HepG2 (cell line): Measurements from ENCODE around the gene APEX1. TPM values are rescaled to one million over a fixed set of nuclear protein-coding genes. Genes with fewer than 3 reads are reported as not detected.

Experiments
- ATAC-seq: fragments of 200-7000 bp; cut with Tn5 transposase; 3 replicates; pipeline ENCODE4 v1.9.1; 2020; ENCODE audit warnings: mild to moderate bottlenecking, moderate library complexity
- BruUV-seq: library from RNA; stranded (reverse); fragments of 400-500 nt; replicated peaks from 2 replicates; lab custom pipeline; 2021; lab: Mats Ljungman, UMichigan
- CTCF ChIA-PET: fragments of 300-600 bp; formaldehyde crosslinking; extraction: SDS; loops from one replicate; lab custom pipeline; 2021; ENCODE audit warnings: low total read pairs, inconsistent platforms, low intra/inter-chr PET ratio; lab: Yijun Ruan, JAX
- POLR2A ChIA-PET: fragments of 350-600 bp; sonication (Branson Sonifier 250); formaldehyde crosslinking; loops from one replicate; lab custom pipeline; 2020; ENCODE audit warnings: antibody characterized with exemption, inconsistent platforms; lab: Yijun Ruan, JAX
- DNase-seq: peaks from one replicate; pipeline ENCODE4 v3.0.0-alpha.2; 2015; ENCODE audit warnings: low spot score
- FAIRE-seq: peaks from 3 replicates; lab custom pipeline; 2011; peaks lifted over from hg19 to GRCh38; lab: Jason Lieb, UNC
- H2AFZ ChIP-seq: one replicate; pipeline ENCODE4 v1.6.1; 2011; ENCODE audit warnings: low read length, inconsistent platforms
- H3K27ac ChIP-seq: fragments of 300-600 bp; 3 replicates; pipeline ENCODE4 v1.8.0; 2011; ENCODE audit warnings: mixed run types, mild to moderate bottlenecking, mixed read lengths, low read length, inconsistent platforms; ENCODE audit not compliant: insufficient read depth; ENCODE audit errors: extremely low read length
- H3K27me3 ChIP-seq, 2 experiments: fragments of 200-600 bp in 1 of 2; 2 replicates in 1 of 2; 3 replicates in 1 of 2; pipeline versions ENCODE4 v1.6.0 to v1.8.0; 2011; ENCODE audit warnings: low read length in 2 of 2, mild to moderate bottlenecking in 2 of 2, moderate library complexity in 2 of 2, inconsistent platforms in 1 of 2; ENCODE audit not compliant: insufficient read depth in 2 of 2, control insufficient read depth in 1 of 2
- H3K36me3 ChIP-seq, 2 experiments: fragments of 200-600 bp in 1 of 2; replicated peaks in 1 of 2; 2 replicates in 1 of 2; 3 replicates in 1 of 2; pipeline versions ENCODE4 v1.5.1 to v1.8.0; 2011; ENCODE audit warnings: low read length in 2 of 2, inconsistent platforms in 1 of 2; ENCODE audit not compliant: insufficient read depth in 2 of 2, control insufficient read depth in 1 of 2
- H3K4me1 ChIP-seq: 2 replicates; pipeline ENCODE4 v1.5.1; 2012; ENCODE audit warnings: low read length, inconsistent platforms; ENCODE audit not compliant: insufficient read depth
- H3K4me2 ChIP-seq: 2 replicates; pipeline ENCODE4 v1.6.0; 2011; ENCODE audit warnings: low read depth, low read length, inconsistent platforms
- H3K4me3 ChIP-seq, 3 experiments: fragments of 200-600 bp in 1 of 3; sonication (generic), shearing (Covaris generic) in 1 of 3; replicated peaks in 1 of 3; 2 replicates each; pipeline ENCODE4 v1.5.1; 2011 to 2016; ENCODE audit warnings: low read length in 3 of 3, inconsistent platforms in 2 of 3, low read depth in 2 of 3, mild to moderate bottlenecking in 2 of 3, control low read depth in 1 of 3, mixed read lengths in 1 of 3; ENCODE audit not compliant: insufficient read depth in 1 of 3
- H3K79me2 ChIP-seq: one replicate; pipeline ENCODE4 v1.6.1; 2011; ENCODE audit warnings: low read length, inconsistent platforms; ENCODE audit not compliant: insufficient read depth
- H3K9ac ChIP-seq: 2 replicates; pipeline ENCODE4 v1.6.0; 2011; ENCODE audit warnings: mild to moderate bottlenecking, low read depth, low read length, inconsistent platforms; ENCODE audit not compliant: insufficient read depth
- H3K9me3 ChIP-seq: 2 replicates; pipeline ENCODE4 v1.5.1; 2012; ENCODE audit warnings: mild to moderate bottlenecking, low read length
- H4K20me1 ChIP-seq: 2 replicates; pipeline ENCODE4 v1.6.0; 2011; ENCODE audit warnings: inconsistent platforms, mild to moderate bottlenecking, low read length, moderate library complexity; ENCODE audit not compliant: insufficient read depth
- EP300 ChIP-seq, 3 experiments: sonication (generic) in 1 of 3; formaldehyde crosslinking in 1 of 3; IDR thresholded peaks; 2 replicates each; pipeline versions ENCODE4 v1.5.1 to v1.6.1; 2011 to 2020; ENCODE audit warnings: low read depth in 2 of 3, low read length in 2 of 3, borderline replicate concordance in 1 of 3, improper control_type of control experiment in 1 of 3, mild to moderate bottlenecking in 1 of 3, missing genetic modification reagents in 1 of 3, moderate library complexity in 1 of 3
- ISX ChIP-seq: sonication (generic); formaldehyde crosslinking; conservative IDR thresholded peaks from 2 replicates; pipeline ENCODE4 v1.5.0; 2020; ENCODE audit warnings: missing genetic modification reagents
- RERE ChIP-seq: IDR thresholded peaks from 2 replicates; pipeline ENCODE4 v1.6.1; 2016; ENCODE audit warnings: low read depth, missing genetic modification reagents, missing compliant biosample characterization
- TP53 ChIP-seq: sonication (generic); formaldehyde crosslinking; conservative IDR thresholded peaks from 2 replicates; pipeline ENCODE4 v1.4.0; 2020; ENCODE audit warnings: missing genetic modification reagents
- XRCC5 ChIP-seq: fragments of 200-400 bp; formaldehyde crosslinking; optimal IDR thresholded peaks from 2 replicates; pipeline ENCODE3; 2017; ENCODE audit warnings: mild to moderate bottlenecking, low read length
- ZC3H13 ChIP-seq: sonication (generic); formaldehyde crosslinking; IDR thresholded peaks from 2 replicates; pipeline ENCODE4 v1.8.1; 2023; ENCODE audit warnings: mild to moderate bottlenecking, missing genetic modification reagents, moderate library complexity
- ZFP1 ChIP-seq: IDR thresholded peaks from 2 replicates; pipeline ENCODE4 v1.6.1; 2016
- ZNF256 ChIP-seq: sonication (generic); formaldehyde crosslinking; conservative IDR thresholded peaks from 2 replicates; pipeline ENCODE4 v1.4.0; 2020; ENCODE audit warnings: missing genetic modification reagents
- ZNF296 ChIP-seq: sonication (generic); formaldehyde crosslinking; conservative IDR thresholded peaks from 2 replicates; pipeline ENCODE4 v1.5.0; 2020; ENCODE audit warnings: mild to moderate bottlenecking, missing genetic modification reagents
- ZNF703 ChIP-seq: sonication (generic); formaldehyde crosslinking; IDR thresholded peaks from 2 replicates; pipeline ENCODE4 v1.5.1; 2020; ENCODE audit warnings: missing genetic modification reagents, mild to moderate bottlenecking, moderate library complexity, borderline replicate concordance
- ZNF713 ChIP-seq: sonication (generic); formaldehyde crosslinking; IDR thresholded peaks from 2 replicates; pipeline ENCODE4 v1.4.0; 2020; ENCODE audit warnings: mild to moderate bottlenecking, missing genetic modification reagents
- ZSCAN30 ChIP-seq: sonication (generic); formaldehyde crosslinking; IDR thresholded peaks from 2 replicates; pipeline ENCODE4 v1.5.0; 2020; ENCODE audit warnings: mild to moderate bottlenecking, missing genetic modification reagents
- ZSCAN9 ChIP-seq: IDR thresholded peaks from 2 replicates; pipeline ENCODE4 v1.6.1; 2016; ENCODE audit warnings: borderline replicate concordance
- ZZZ3 ChIP-seq: sonication (generic); formaldehyde crosslinking; IDR thresholded peaks from 2 replicates; pipeline ENCODE4 v1.4.0; 2020; ENCODE audit warnings: missing genetic modification reagents, mild to moderate bottlenecking, borderline replicate concordance
- WGBS: methylation state at CpG from one replicate; pipeline ENCODE4 v1.1.6; 2017; ENCODE audit warnings: low lambda C conversion rate; 5-methylcytosine and 5-hydroxymethylcytosine counted together
- in situ Hi-C: cut with HindIII; loops from 2 replicates; pipeline ENCODE4 v1.10.0; 2017; ENCODE audit warnings: low pct_unique_long_range_greater_than_20kb; ENCODE audit not compliant: extremely low pct_ligation_motif_present
- intact Hi-C: fragments of 100-400 bp; cut with micrococcal nuclease; formaldehyde crosslinking; loops from one replicate; pipeline ENCODE4 v1.10.0; 2022; ENCODE audit not compliant: unreplicated experiment
- polyA plus RNA-seq, 8 experiments: library from polyadenylated mRNA; depleted of rRNA in 3 of 8; stranded (reverse) in 7 of 8; unstranded in 1 of 8; fragments of >200 nt; fragmentation: Illumina TruSeq in 4 of 8; extraction: Trizol in 4 of 8; gene quantifications; 2 replicates each; pipeline versions ENCODE4 v1.2.1 to v1.2.3, GENCODE V29; 2011 to 2016; ENCODE audit warnings: low read depth in 4 of 8, missing spikeins in 1 of 8, mixed read lengths in 1 of 8; ENCODE audit not compliant: insufficient read depth in 1 of 8
- total RNA-seq, 5 experiments: library from RNA; depleted of rRNA; stranded (reverse); fragments of >200 nt; fragmentation: Illumina TruSeq; extraction: Trizol; gene quantifications; 2 replicates each; pipeline ENCODE4 v1.2.3, GENCODE V29; 2016; ENCODE audit warnings: low read depth in 1 of 5
- TF ChIP-seq, protein P1 (sequence below): sonication (generic); formaldehyde crosslinking; IDR thresholded peaks from 2 replicates; pipeline ENCODE4 v1.8.0; 2022; ENCODE audit warnings: missing genetic modification reagents, mild to moderate bottlenecking, borderline replicate concordance

The APEX1 gene
- total and polyA plus RNA-seq, 2 of the 13 experiments (the other 11 are each of a cell fraction or from before 2014, with no cell fraction given): 171 to 405 TPM

DNA sequence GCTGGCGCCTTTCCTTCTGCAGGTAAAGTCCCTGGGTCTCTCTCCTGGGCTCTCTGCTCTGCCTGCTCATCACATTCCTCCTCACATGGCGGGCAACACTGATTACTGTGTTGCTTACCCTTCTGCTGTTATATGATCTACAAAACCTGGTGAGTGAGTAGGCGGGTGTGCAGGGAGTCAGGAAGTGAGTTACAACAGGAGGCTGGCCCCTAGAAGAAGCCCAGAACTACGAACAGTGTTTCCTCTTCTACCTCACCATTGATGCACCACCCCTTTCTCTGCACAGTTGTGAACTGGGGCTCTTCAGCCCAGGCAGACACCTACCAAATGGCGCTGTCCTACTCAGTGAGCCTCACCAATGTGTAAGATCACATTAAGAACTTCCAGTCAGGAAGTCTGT lies 14.1 kb upstream of the APEX1 start (continued):
- TF ChIP-seq TP53: no peak
- TF ChIP-seq, all 625 proteins: peak for 0

DNA sequence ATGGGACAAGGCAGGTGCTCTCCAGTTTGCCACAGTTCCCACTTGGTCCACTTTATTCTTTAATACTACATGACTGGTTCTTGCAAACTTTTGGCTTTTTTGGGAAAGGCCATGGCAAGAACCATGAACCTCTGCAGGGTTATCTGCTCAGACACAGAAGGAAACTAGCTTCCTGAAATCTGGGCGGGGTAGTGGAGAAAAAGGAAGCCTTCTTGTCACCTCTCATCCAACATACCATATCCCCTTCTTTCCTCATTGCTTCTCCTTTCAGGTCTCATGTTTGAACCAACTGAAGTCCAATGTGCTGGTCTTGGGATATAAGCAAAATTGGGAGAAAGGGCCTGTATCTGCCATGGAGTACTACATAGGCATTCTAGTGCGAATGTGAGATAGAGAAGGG lies 13.6 kb upstream of the APEX1 start:
- in situ Hi-C loops: no loop called here
- TF ChIP-seq ZZZ3 (CRISPR knock-in tag) (no peak), XRCC5 (no peak), ZSCAN9 (no peak), ZC3H13 (CRISPR knock-in tag) (no peak), ZNF256 (CRISPR knock-in tag) (no peak), ISX (CRISPR knock-in tag) (no peak), ZNF703 (no peak), RERE (CRISPR knock-in tag) (no peak), ZSCAN30 (no peak), ZNF296 (no peak), ZNF713 (no peak), ZFP1 (CRISPR knock-in tag) (no peak), EP300 (IDR thresholded peaks at IDR 0.05; ENCODE audit: low read depth in 2 of 2, low read length in 2 of 2) (no peak), EP300 (CRISPR knock-in tag; IDR thresholded peaks at IDR 0.05; ENCODE audit: borderline replicate concordance) (no peak)
- TF ChIP-seq, protein P1, sequence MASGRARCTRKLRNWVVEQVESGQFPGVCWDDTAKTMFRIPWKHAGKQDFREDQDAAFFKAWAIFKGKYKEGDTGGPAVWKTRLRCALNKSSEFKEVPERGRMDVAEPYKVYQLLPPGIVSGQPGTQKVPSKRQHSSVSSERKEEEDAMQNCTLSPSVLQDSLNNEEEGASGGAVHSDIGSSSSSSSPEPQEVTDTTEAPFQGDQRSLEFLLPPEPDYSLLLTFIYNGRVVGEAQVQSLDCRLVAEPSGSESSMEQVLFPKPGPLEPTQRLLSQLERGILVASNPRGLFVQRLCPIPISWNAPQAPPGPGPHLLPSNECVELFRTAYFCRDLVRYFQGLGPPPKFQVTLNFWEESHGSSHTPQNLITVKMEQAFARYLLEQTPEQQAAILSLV (CRISPR knock-in tag): no peak

More for the DNA sequence above, 13.6 kb upstream of the APEX1 start:
- Histone ChIP-seq H3K9ac (no peak overlapping the region), H3K79me2 (no peaks in the 10 kb centered on the region), H3K4me1 (peaks cover 18% of the 10 kb centered on the region), H2AFZ (no peak overlapping the region), H3K9me3 (no peaks in the 10 kb centered on the region), H3K4me2 (no peak overlapping the region), H3K36me3 (peaks cover 1 to 10% of the 10 kb centered on the region in 2 experiments; a peak in 3 of 5 replicates), H3K27me3 (peaks cover 1 to 9% of the 10 kb centered on the region in 2 experiments; a peak in 2 of 5 replicates), H4K20me1 (no peaks in the 10 kb centered on the region), H3K27ac (no peak overlapping the region), H3K4me3 (no peak overlapping the region)
- ATAC-seq (no peak), FAIRE-seq (no peak), DNase-seq (no peak)
- 92% methylated on average over 2 of the region's 2 CpGs for WGBS
- intact Hi-C loops: no loop called here
- ChIA-PET CTCF (no interaction called here), POLR2A (interaction anchor here (1.3 kb wide), 1 partner anchor 14 kb away, joined by 4 read pairs; the partner anchor contains the start of gene APEX1)
- no TSS peak for BruUV-seq
